HCT116 (cell line): ENCODE measurements around the gene TUBA4A. TPM values are rescaled to one million over a fixed set of nuclear protein-coding genes. Genes with fewer than 3 reads are reported as not detected.
A peak's percentile ranks its signal among the peaks of the same experiment; 100 is the strongest.

Experiments used
- ATAC-seq: fragments of 200-7000 bp; cut with Tn5 transposase; 2 replicates; pipeline ENCODE4 v1.9.1; 2020; ENCODE audit warnings: mild to moderate bottlenecking, moderate library complexity
- BruUV-seq: library from RNA; stranded (reverse); fragments of 400-500 nt; replicated peaks from 2 replicates; lab custom pipeline; 2021; lab: Mats Ljungman, UMichigan
- CTCF ChIA-PET: fragments of 300-600 bp; sonication (Branson Sonifier 250); formaldehyde crosslinking; loops from one replicate; lab custom pipeline; 2021; ENCODE audit warnings: antibody characterized with exemption; lab: Charles Lee
- POLR2A ChIA-PET: fragments of 300-600, 350-600 bp; sonication (Branson Sonifier 250); formaldehyde crosslinking; loops from one replicate; lab custom pipeline; 2021; ENCODE audit warnings: antibody characterized with exemption; lab: Charles Lee
- RAD21 ChIA-PET, 2 experiments: fragments of 300-600 bp; sonication (Branson Sonifier 250); formaldehyde crosslinking; loops; one replicate each; lab custom pipeline; 2023; ENCODE audit warnings: low total read pairs in 2 of 2; ENCODE audit not compliant: uncharacterized antibody in 2 of 2, unreplicated experiment in 2 of 2, low non-redundant PET in 1 of 2; lab: Charles Lee
- DNase-seq: peaks from one replicate; pipeline ENCODE4 v3.0.0-alpha.2; 2010; ENCODE audit warnings: low read depth, low spot score
- H2AFZ ChIP-seq: fragments of 200-600 bp; shearing (Covaris generic), sonication (generic); 2 replicates; pipeline ENCODE4 v1.6.1; 2017; ENCODE audit warnings: low read depth, mixed run types, mixed read lengths, antibody characterized with exemption, low read length; ENCODE audit not compliant: poor library complexity, severe bottlenecking
- H3K27ac ChIP-seq: 2 replicates; pipeline ENCODE4 v1.5.1; 2012; ENCODE audit warnings: low read depth, low read length
- H3K27me3 ChIP-seq: fragments of 200-600 bp; sonication (generic); 2 replicates; pipeline ENCODE4 v1.6.1; 2016; ENCODE audit warnings: mixed run types, low read length, mixed read lengths; ENCODE audit not compliant: insufficient read depth
- H3K36me3 ChIP-seq, 2 experiments: fragments of 200-500 bp in 1 of 2; fragments of 200-600 bp in 1 of 2; sonication (Bioruptor generic) in 1 of 2; sonication (generic) in 1 of 2; 2 replicates each; pipeline versions ENCODE4 v1.5.1 to v1.6.1; 2014 to 2016; ENCODE audit warnings: low read length in 2 of 2, inconsistent platforms in 1 of 2, mixed read lengths in 1 of 2, mixed run types in 1 of 2; ENCODE audit not compliant: insufficient read depth in 2 of 2, control insufficient read depth in 1 of 2
- H3K4me1 ChIP-seq, 2 experiments: fragments of 200-600 bp in 1 of 2; sonication (generic) in 1 of 2; 2 replicates each; pipeline versions ENCODE4 v1.5.1 to v1.6.1; 2012 to 2017; ENCODE audit warnings: low read length in 2 of 2, inconsistent platforms in 1 of 2, mild to moderate bottlenecking in 1 of 2, mixed read lengths in 1 of 2, mixed run types in 1 of 2, moderate library complexity in 1 of 2; ENCODE audit not compliant: insufficient read depth in 2 of 2, control insufficient read depth in 1 of 2
- H3K4me2 ChIP-seq: fragments of 200-600 bp; sonication (generic); 2 replicates; pipeline ENCODE4 v1.6.1; 2017; ENCODE audit warnings: mixed run types, low read length, mixed read lengths
- H3K4me3 ChIP-seq, 2 experiments: fragments of 200-600 bp in 1 of 2; sonication (generic) in 1 of 2; replicated peaks in 1 of 2; 2 replicates each; pipeline ENCODE4 v1.5.1; 2011 to 2016; ENCODE audit warnings: low read length in 2 of 2, control low read depth in 1 of 2, low read depth in 1 of 2, mild to moderate bottlenecking in 1 of 2, mixed read lengths in 1 of 2, mixed run types in 1 of 2
- H3K79me2 ChIP-seq: fragments of 200-600 bp; sonication (generic); 2 replicates; pipeline ENCODE4 v1.6.1; 2017; ENCODE audit warnings: mild to moderate bottlenecking, mixed run types, low read length, moderate library complexity, mixed read lengths; ENCODE audit not compliant: insufficient read depth
- H3K9ac ChIP-seq: fragments of 200-600 bp; sonication (generic); 2 replicates; pipeline ENCODE4 v1.6.1; 2016; ENCODE audit warnings: low read length, mixed read lengths
- H3K9me2 ChIP-seq: fragments of 200-600 bp; sonication (generic), shearing (Covaris generic); 2 replicates; pipeline ENCODE4 v1.6.1; 2017; ENCODE audit warnings: mixed run types, mild to moderate bottlenecking, moderate library complexity; ENCODE audit not compliant: insufficient read depth
- H3K9me3 ChIP-seq, 2 experiments: fragments of 200-500 bp in 1 of 2; fragments of 200-600 bp in 1 of 2; sonication (Bioruptor generic) in 1 of 2; sonication (generic) in 1 of 2; 2 replicates each; pipeline ENCODE4 v1.6.1; 2014 to 2017; ENCODE audit warnings: low read length in 2 of 2, mixed read lengths in 2 of 2, inconsistent platforms in 1 of 2, low read depth in 1 of 2, mild to moderate bottlenecking in 1 of 2, mixed run types in 1 of 2, moderate library complexity in 1 of 2; ENCODE audit not compliant: control insufficient read depth in 1 of 2, insufficient read depth in 1 of 2
- H4K20me1 ChIP-seq: fragments of 200-600 bp; sonication (generic), shearing (Covaris generic); 2 replicates; pipeline ENCODE4 v1.6.1; 2017; ENCODE audit warnings: mixed run types, mild to moderate bottlenecking, moderate library complexity; ENCODE audit not compliant: insufficient read depth
- CTCF ChIP-seq, 3 experiments: fragments of 200-600 bp in 1 of 3; sonication (generic) in 1 of 3; IDR thresholded peaks in 2 of 3; conservative IDR thresholded peaks in 1 of 3; 2 replicates each; pipeline ENCODE4 v1.5.1; 2012 to 2017; ENCODE audit warnings: low read depth in 2 of 3, low read length in 2 of 3, antibody characterized with exemption in 1 of 3, borderline replicate concordance in 1 of 3, control low read depth in 1 of 3, mild to moderate bottlenecking in 1 of 3, mixed read lengths in 1 of 3, mixed run types in 1 of 3, moderate library complexity in 1 of 3; ENCODE audit not compliant: insufficient read depth in 1 of 3
- ZFX ChIP-seq: fragments of 450-650 bp; IDR thresholded peaks from 2 replicates; pipeline ENCODE4 v1.6.1; 2017
- intact Hi-C: fragments of 100-400 bp; cut with micrococcal nuclease; formaldehyde crosslinking; loops from 2 replicates; pipeline ENCODE4 v1.10.0; 2022
- total RNA-seq: library from RNA; stranded (reverse); gene quantifications from one replicate; pipeline ENCODE4 v1.2.1, GENCODE V29; 2021; ENCODE audit not compliant: unreplicated experiment

The TUBA4A gene
- total RNA-seq, 1 experiment from 2014 or later, result 32.7 TPM

GRCh38 chr2:219278655-219279150, 25.0 kb upstream of the TUBA4A start:
- H3K4me1 ChIP-seq, result peaks cover 36 to 57% of the 10 kb centered on the region in 2 experiments
- no peaks in the 10 kb centered on the region for H3K79me2 ChIP-seq
- H3K9ac ChIP-seq, result peak overlapping the region; percentile 71
- TSS peak; percentile 87 for BruUV-seq
- peak overlapping the region; percentile 86 for H3K4me2 ChIP-seq
- no peaks in the 10 kb centered on the region for H3K36me3 ChIP-seq
- peak overlapping the region; percentile 82 for H3K27ac ChIP-seq
- CTCF ChIA-PET, result interaction anchor here (0.6 to 4.3 kb wide), 13 partner anchors 9 to 277 kb away, joined by 3 to 71 read pairs (median 3); partner anchors contain the start of genes CNPPD1, GLB1L, STK16 and TUBA4A
- no peaks in the 10 kb centered on the region for H3K9me3 ChIP-seq
- no peaks in the 10 kb centered on the region for H3K9me2 ChIP-seq
- intact Hi-C loops, result loop anchor here (1.0 kb wide), 1 partner anchor 16 kb away; no protein-coding TSS in a partner anchor
- POLR2A ChIA-PET, result interaction anchor here (0.8 to 1.5 kb wide), 7 partner anchors 9 to 122 kb away, joined by 3 to 6 read pairs (median 4); partner anchors contain the start of genes DNPEP, TUBA4A and TUBA4B
- H4K20me1 ChIP-seq, result no peaks in the 10 kb centered on the region
- H2AFZ ChIP-seq, result no peak overlapping the region
- DNase-seq (no peak), ATAC-seq (peak; percentile 24; the same call in 1 of the 2 replicates)
- TF ChIP-seq ZFX, result no peak
- TF ChIP-seq CTCF (IDR thresholded peaks at IDR 0.05 in 2 of 3, conservative IDR thresholded peaks at IDR 0.05 in 1 of 3; ENCODE audit: borderline replicate concordance in 1 of 3, insufficient read depth in 1 of 3, low read depth in 2 of 3, low read length in 2 of 3), result no peak
- RAD21 ChIA-PET, result no interaction called here
- peak overlapping the region; percentile 42 to 59 for H3K4me3 ChIP-seq
- H3K27me3 ChIP-seq, result no peaks in the 10 kb centered on the region
